Measurements from ENCODE around the gene CMIP.

- TF ChIP-seq CTCF (IDR thresholded peaks at IDR 0.05) (no peak), POLR2A (IDR thresholded peaks at IDR 0.05) (no peak)
These were observed 7.4 kb downstream of the CMIP start for GRCh38 chr16:81451753-81452680.
